OCI-LY3 (cell line): ENCODE results near the gene RNF44.
"Not testable (repeated sequence)": the region's sequence is repeated elsewhere in the genome, so short reads cannot be mapped to it uniquely, and the experiment has no call there.

Experiments used
- CTCF ChIP-seq: fragments of 200-600, 300-600 bp; sonication (generic); IDR thresholded peaks from 2 replicates; pipeline ENCODE4 v1.5.1; 2014; ENCODE audit warnings: antibody characterized with exemption, low read length, low read depth
- EZH2phosphoT487 ChIP-seq: fragments of 200-600 bp; shearing (Covaris generic); IDR thresholded peaks from 2 replicates; pipeline ENCODE4 v1.6.1; 2018; ENCODE audit warnings: antibody characterized with exemption, mixed run types, low read depth

GRCh38 chr5:176487160-176487559 is 50.0 kb downstream of the RNF44 start:
- not testable (repeated sequence) for TF ChIP-seq CTCF, EZH2phosphoT487
